ENCODE results near the gene DACT2. TPM values are rescaled to one million over a fixed set of nuclear protein-coding genes. Genes with fewer than 3 reads are reported as not detected.
A peak's percentile ranks its signal among the peaks of the same experiment; 100 is the strongest.
"Not testable (repeated sequence)": the region's sequence is repeated elsewhere in the genome, so short reads cannot be mapped to it uniquely, and the experiment has no call there.

The DACT2 gene
- total RNA-seq, 1 experiment from 2014 or later, result not detected

DNA sequence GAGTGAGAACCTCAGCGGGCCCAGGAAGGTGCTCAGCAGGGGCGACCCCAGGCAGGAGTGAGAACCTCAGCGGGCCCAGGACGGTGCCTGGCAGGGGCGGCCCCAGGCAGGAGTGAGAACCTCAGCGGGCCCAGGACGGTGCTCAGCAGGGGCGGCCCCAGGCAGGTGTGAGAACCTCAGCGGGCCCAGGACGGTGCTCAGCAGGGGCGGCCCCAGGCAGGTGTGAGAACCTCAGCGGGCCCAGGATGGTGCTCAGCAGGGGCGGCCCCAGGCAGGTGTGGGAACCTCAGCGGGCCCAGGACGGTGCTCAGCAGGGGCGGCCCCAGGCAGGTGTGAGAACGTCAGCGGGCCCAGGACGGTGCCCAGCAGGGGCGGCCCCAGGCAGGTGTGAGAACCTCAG, 37.3 kb upstream of the DACT2 start:
- H3K79me2 ChIP-seq (ENCODE audit: insufficient read depth, low read length); CTCF ChIA-PET: not testable (repeated sequence)

DNA sequence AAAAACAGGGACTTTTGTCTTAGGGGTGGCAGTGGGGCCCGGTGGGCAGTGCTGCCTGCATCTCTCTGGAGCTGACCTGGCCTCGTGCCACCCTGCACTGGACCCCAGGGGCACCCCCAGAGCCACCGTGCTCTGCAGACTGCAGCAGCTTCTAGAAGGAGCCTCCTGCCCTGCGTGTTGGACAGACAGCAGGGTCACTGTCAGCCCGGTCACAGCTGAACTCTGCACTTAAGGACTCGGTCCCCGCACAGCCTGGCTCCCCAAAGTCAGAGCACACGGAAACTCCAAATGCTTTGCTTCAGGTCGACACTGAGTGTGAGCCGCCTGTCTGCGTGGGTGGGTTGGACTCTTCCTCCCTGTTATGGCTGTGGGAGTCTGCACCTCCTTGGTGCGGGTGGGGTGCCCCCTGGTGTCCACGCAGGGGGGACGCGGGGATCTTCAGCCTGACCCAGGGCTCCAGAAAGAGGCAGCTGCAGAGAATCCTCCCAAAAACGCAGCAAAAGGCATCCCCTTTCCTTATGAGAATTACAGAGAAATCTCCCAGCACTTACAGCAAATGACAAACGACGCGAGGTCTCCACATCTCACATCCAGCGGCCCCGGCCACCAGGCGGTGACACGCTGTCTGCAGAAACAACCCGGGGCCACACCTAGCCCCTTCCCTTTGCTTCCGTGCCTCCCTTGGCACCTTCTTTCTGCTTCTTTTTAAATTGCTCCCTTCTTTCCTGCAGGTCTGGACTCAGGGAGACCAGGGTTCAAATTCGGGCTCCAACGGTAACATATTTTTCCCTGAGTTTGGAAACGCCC, 36.3 kb upstream of the DACT2 start:
- intact Hi-C loops (cut with micrococcal nuclease), result loop anchor here (1.0 to 5.0 kb wide), 3 partner anchors 155 to 449 kb away; no protein-coding TSS in a partner anchor
- Histone ChIP-seq H2AFZ (ENCODE audit: low read depth, low read length, poor library complexity, severe bottlenecking) (peak overlapping the region; percentile 47), H3K27ac (ENCODE audit: low read depth, low read length) (no peak overlapping the region)

More for the DNA sequence above, 37.3 kb upstream of the DACT2 start:
- H3K4me3 ChIP-seq (replicated peaks in 1 of 2; ENCODE audit: low read depth in 1 of 2, low read length in 2 of 2); H3K36me3 ChIP-seq (ENCODE audit: control insufficient read depth in 1 of 2, insufficient read depth in 2 of 2, low read length in 2 of 2); BruUV-seq (replicated peaks); H3K27me3 ChIP-seq (ENCODE audit: insufficient read depth, low read length); RAD21 ChIA-PET (ENCODE audit: low non-redundant PET in 1 of 2, low total read pairs in 2 of 2, uncharacterized antibody in 2 of 2, unreplicated experiment in 2 of 2); H3K4me2 ChIP-seq (ENCODE audit: low read length); POLR2A ChIA-PET; H2AFZ ChIP-seq (ENCODE audit: low read depth, low read length, poor library complexity, severe bottlenecking); H3K27ac ChIP-seq (ENCODE audit: low read depth, low read length); H3K4me1 ChIP-seq (ENCODE audit: control insufficient read depth in 1 of 2, insufficient read depth in 2 of 2, low read length in 2 of 2); ATAC-seq; DNase-seq (ENCODE audit: low read depth, low spot score); H3K9ac ChIP-seq (ENCODE audit: low read length); H3K9me2 ChIP-seq (ENCODE audit: insufficient read depth); H3K9me3 ChIP-seq (ENCODE audit: control insufficient read depth in 1 of 2, insufficient read depth in 1 of 2, low read depth in 1 of 2, low read length in 2 of 2); H4K20me1 ChIP-seq (ENCODE audit: insufficient read depth): not testable (repeated sequence)
- intact Hi-C loops (cut with micrococcal nuclease), result loop anchor here (1.0 to 5.0 kb wide), 3 partner anchors 156 to 450 kb away; no protein-coding TSS in a partner anchor

More for the DNA sequence above, 36.3 kb upstream of the DACT2 start:
- RAD21 ChIA-PET (ENCODE audit: low non-redundant PET in 1 of 2, low total read pairs in 2 of 2, uncharacterized antibody in 2 of 2, unreplicated experiment in 2 of 2), result no interaction called here
- POLR2A ChIA-PET, result no interaction called here
- H3K4me1 ChIP-seq (ENCODE audit: control insufficient read depth in 1 of 2, insufficient read depth in 2 of 2, low read length in 2 of 2), result no peaks in the 10 kb centered on the region; a peak in 1 of 4 replicates
- no TSS peak for BruUV-seq (replicated peaks)
- H3K36me3 ChIP-seq (ENCODE audit: control insufficient read depth in 1 of 2, insufficient read depth in 2 of 2, low read length in 2 of 2), result no peaks in the 10 kb centered on the region
- no peak overlapping the region for H3K4me3 ChIP-seq (replicated peaks in 1 of 2; ENCODE audit: low read depth in 1 of 2, low read length in 2 of 2)
- CTCF ChIA-PET, result no interaction called here
- H3K27me3 ChIP-seq (ENCODE audit: insufficient read depth, low read length), result no peaks in the 10 kb centered on the region
- no peaks in the 10 kb centered on the region for H3K9me3 ChIP-seq (ENCODE audit: control insufficient read depth in 1 of 2, insufficient read depth in 1 of 2, low read depth in 1 of 2, low read length in 2 of 2)
- DNase-seq (ENCODE audit: low read depth, low spot score) (peak; percentile 10), ATAC-seq (peak; percentile 99)
- H3K9me2 ChIP-seq (ENCODE audit: insufficient read depth), result no peaks in the 10 kb centered on the region
- peak overlapping the region; percentile 28; the same call in 1 of the 2 replicates for H3K4me2 ChIP-seq (ENCODE audit: low read length)
- TF ChIP-seq CTCF (IDR thresholded peaks at IDR 0.05 in 2 of 3, conservative IDR thresholded peaks at IDR 0.05 in 1 of 3; ENCODE audit: borderline replicate concordance in 1 of 3, insufficient read depth in 1 of 3, low read depth in 2 of 3, low read length in 2 of 3) (peak; percentile 69 to 75 (median 71); a peak in 5 of 6 replicates), RAD21 (IDR thresholded peaks at IDR 0.05; ENCODE audit: low read depth) (peak; percentile 80), ZFX (IDR thresholded peaks at IDR 0.05) (no peak), FOSL1 (IDR thresholded peaks at IDR 0.05; ENCODE audit: low read depth) (no peak), EGR1 (IDR thresholded peaks at IDR 0.05; ENCODE audit: low read depth) (peak; percentile 84)
- no peak overlapping the region for H3K9ac ChIP-seq (ENCODE audit: low read length)
- H3K79me2 ChIP-seq (ENCODE audit: insufficient read depth, low read length), result no peaks in the 10 kb centered on the region
- no peaks in the 10 kb centered on the region for H4K20me1 ChIP-seq (ENCODE audit: insufficient read depth)

All from HCT116 (cell line).